K562 (cell line): Measurements from ENCODE around the gene PHLDB1. TPM values are rescaled to one million over a fixed set of nuclear protein-coding genes. Genes with fewer than 3 reads are reported as not detected.
A peak's percentile ranks its signal among the peaks of the same experiment; 100 is the strongest.

Source experiments
- CCAR2 ChIP-seq: fragments of 200-400 bp; formaldehyde crosslinking; IDR thresholded peaks from 2 replicates; pipeline ENCODE4 v1.6.1; 2017; ENCODE audit warnings: mild to moderate bottlenecking, low read depth, low read length
- CUX1 ChIP-seq: fragments of 200-800 bp; sonication (Bioruptor generic); IDR thresholded peaks from 2 replicates; pipeline ENCODE4 v1.6.1; 2016; ENCODE audit warnings: missing genetic modification characterization, missing compliant biosample characterization
- DMBX1 ChIP-seq: fragments of 250-450 bp; sonication (Bioruptor Pico); IDR thresholded peaks from 2 replicates; pipeline ENCODE4 v1.8.0; 2022; ENCODE audit warnings: inconsistent platforms, mild to moderate bottlenecking, moderate library complexity, borderline replicate concordance
- DPF2 ChIP-seq: fragments of 450-650 bp; IDR thresholded peaks from 2 replicates; pipeline ENCODE4 v1.6.1; 2016
- FIP1L1 ChIP-seq: fragments of 200-400 bp; formaldehyde crosslinking; IDR thresholded peaks from 2 replicates; pipeline ENCODE4 v1.6.1; 2018; ENCODE audit warnings: mild to moderate bottlenecking, low read depth, low read length; ENCODE audit not compliant: poor library complexity, severe bottlenecking
- FOXK2 ChIP-seq, 2 experiments: fragments of 450-650 bp; IDR thresholded peaks in 1 of 2; conservative IDR thresholded peaks in 1 of 2; 2 replicates each; pipeline ENCODE4 v1.6.1; 2016; ENCODE audit warnings: low read depth in 2 of 2, mild to moderate bottlenecking in 1 of 2
- KHSRP ChIP-seq: fragments of 450-650 bp; IDR thresholded peaks from 2 replicates; pipeline ENCODE4 v1.6.1; 2017
- MBD2 ChIP-seq: sonication (generic); IDR thresholded peaks from 2 replicates; pipeline ENCODE4 v1.6.1; 2016; ENCODE audit warnings: low read depth, borderline replicate concordance
- PKNOX1 ChIP-seq: fragments of 450-650 bp; IDR thresholded peaks from 2 replicates; pipeline ENCODE4 v1.6.1; 2016
- RBBP5 ChIP-seq: fragments of 200-600 bp; sonication (generic); IDR thresholded peaks from 2 replicates; pipeline ENCODE4 v1.6.1; 2012; ENCODE audit warnings: borderline replicate concordance, mild to moderate bottlenecking, low read length, control low read depth, inconsistent platforms; ENCODE audit not compliant: insufficient read depth, poor library complexity, severe bottlenecking
- RCOR1 ChIP-seq, 2 experiments: IDR thresholded peaks; 2 replicates each; pipeline ENCODE4 v1.6.1; 2012; ENCODE audit warnings: low read depth in 2 of 2, low read length in 2 of 2, borderline replicate concordance in 1 of 2, improper control_type of control experiment in 1 of 2
- SMAD4 ChIP-seq: fragments of 250-450 bp; sonication (Bioruptor Pico); conservative IDR thresholded peaks from 2 replicates; pipeline ENCODE4 v1.8.0; 2021; ENCODE audit warnings: inconsistent platforms, mild to moderate bottlenecking, moderate library complexity
- VEZF1 ChIP-seq: fragments of 200-800 bp; sonication (Bioruptor generic); IDR thresholded peaks from 2 replicates; pipeline ENCODE4 v1.6.1; 2017; ENCODE audit warnings: missing genetic modification characterization, missing compliant biosample characterization
- YY1 ChIP-seq, 3 experiments: IDR thresholded peaks; 2 replicates each; pipeline ENCODE4 v1.6.1; 2011; ENCODE audit warnings: low read length in 2 of 3, mild to moderate bottlenecking in 2 of 3, moderate library complexity in 2 of 3, borderline replicate concordance in 1 of 3, control low read depth in 1 of 3, low read depth in 1 of 3; ENCODE audit not compliant: insufficient read depth in 3 of 3, insufficient replicate concordance in 2 of 3, control insufficient read depth in 1 of 3, insufficient read length in 1 of 3; ENCODE audit errors: extremely low read depth in 1 of 3
- ZFP91 ChIP-seq: sonication (generic); formaldehyde crosslinking; IDR thresholded peaks from 2 replicates; pipeline ENCODE4 v1.8.0; 2022; ENCODE audit warnings: mild to moderate bottlenecking, missing genetic modification reagents
- ZNF23 ChIP-seq: fragments of 250-450 bp; sonication (Bioruptor Pico); IDR thresholded peaks from 2 replicates; pipeline ENCODE4 v1.4.0; 2020; ENCODE audit warnings: mild to moderate bottlenecking
- ZNF785 ChIP-seq: fragments of 250-450 bp; sonication (Bioruptor Pico); IDR thresholded peaks from 2 replicates; pipeline ENCODE4 v1.4.0; 2020; ENCODE audit warnings: mild to moderate bottlenecking
- polyA plus RNA-seq, 8 experiments: library from polyadenylated mRNA; depleted of rRNA in 4 of 8; stranded (reverse) in 5 of 8; unstranded in 3 of 8; fragments of >200 nt; fragmentation: Nextera tagmentation in 2 of 8; fragmentation: Illumina TruSeq in 1 of 8; extraction: Ambion mirVana in 2 of 8; extraction: Trizol in 1 of 8; gene quantifications; 2 replicates each; pipeline versions ENCODE4 v1.2.1 to v1.2.3, GENCODE V29; 2011 to 2014; ENCODE audit warnings: inconsistent platforms in 1 of 8, missing spikeins in 1 of 8
- total RNA-seq, 7 experiments: library from RNA; depleted of rRNA in 6 of 7; stranded (reverse); fragments of >200 nt in 6 of 7; fragmentation: Illumina TruSeq in 2 of 7; extraction: Trizol in 2 of 7; gene quantifications; 2 replicates each; pipeline versions ENCODE4 v1.2.1 to v1.2.3, GENCODE V29; 2011 to 2021; ENCODE audit warnings: low replicate concordance in 1 of 7

The PHLDB1 gene
- total and polyA plus RNA-seq, 9 of the 15 experiments (the other 6 are each of a cell fraction or from before 2014, with no cell fraction given): 2.0 to 28.7 (median 16.2) TPM

- TF ChIP-seq ZFP91 (no peak), FIP1L1 (no peak), PKNOX1 (peak; percentile 74), ZNF785 (no peak), FOXK2 (conservative IDR thresholded peaks at IDR 0.05 in 1 of 2, IDR thresholded peaks at IDR 0.05 in 1 of 2; ENCODE audit: low read depth in 2 of 2) (no peak), DPF2 (peak; percentile 86), CCAR2 (no peak), SMAD4 (CRISPR knock-in tag) (peak; percentile 45; the same call in 1 of the 2 replicates), VEZF1 (CRISPR knock-in tag) (peak; percentile 28; the same call in 1 of the 2 replicates), CUX1 (peak; percentile 37; the same call in 1 of the 2 replicates), RBBP5 (peak; percentile 13), ZNF23 (no peak), KHSRP (0 out of 2 replicates have a peak, but pooled peaks have one; percentile 33), DMBX1 (no peak), MBD2 (no peak), RCOR1 (IDR thresholded peaks at IDR 0.05; ENCODE audit: borderline replicate concordance in 1 of 2, low read depth in 2 of 2, low read length in 2 of 2) (peak; percentile 100), YY1 (IDR thresholded peaks at IDR 0.05; ENCODE audit: borderline replicate concordance in 1 of 3, control insufficient read depth in 1 of 3, extremely low read depth in 1 of 3, insufficient read depth in 3 of 3, insufficient read length in 1 of 3, insufficient replicate concordance in 2 of 3, low read depth in 1 of 3, low read length in 2 of 3) (no peak)
Observed at GRCh38 chr11:118572981-118573550, 34.3 kb upstream of the PHLDB1 start (continued).
